GM12874 (cell line): ENCODE measurements around the gene DLK1.

Source experiments
- TF ChIP-seq, protein P1 (sequence below): IDR thresholded peaks from 2 replicates; pipeline ENCODE4 v1.5.1; 2011; ENCODE audit warnings: low read depth, mild to moderate bottlenecking, control low read depth, low read length, moderate library complexity; ENCODE audit not compliant: insufficient read depth

Gene DLK1

DNA sequence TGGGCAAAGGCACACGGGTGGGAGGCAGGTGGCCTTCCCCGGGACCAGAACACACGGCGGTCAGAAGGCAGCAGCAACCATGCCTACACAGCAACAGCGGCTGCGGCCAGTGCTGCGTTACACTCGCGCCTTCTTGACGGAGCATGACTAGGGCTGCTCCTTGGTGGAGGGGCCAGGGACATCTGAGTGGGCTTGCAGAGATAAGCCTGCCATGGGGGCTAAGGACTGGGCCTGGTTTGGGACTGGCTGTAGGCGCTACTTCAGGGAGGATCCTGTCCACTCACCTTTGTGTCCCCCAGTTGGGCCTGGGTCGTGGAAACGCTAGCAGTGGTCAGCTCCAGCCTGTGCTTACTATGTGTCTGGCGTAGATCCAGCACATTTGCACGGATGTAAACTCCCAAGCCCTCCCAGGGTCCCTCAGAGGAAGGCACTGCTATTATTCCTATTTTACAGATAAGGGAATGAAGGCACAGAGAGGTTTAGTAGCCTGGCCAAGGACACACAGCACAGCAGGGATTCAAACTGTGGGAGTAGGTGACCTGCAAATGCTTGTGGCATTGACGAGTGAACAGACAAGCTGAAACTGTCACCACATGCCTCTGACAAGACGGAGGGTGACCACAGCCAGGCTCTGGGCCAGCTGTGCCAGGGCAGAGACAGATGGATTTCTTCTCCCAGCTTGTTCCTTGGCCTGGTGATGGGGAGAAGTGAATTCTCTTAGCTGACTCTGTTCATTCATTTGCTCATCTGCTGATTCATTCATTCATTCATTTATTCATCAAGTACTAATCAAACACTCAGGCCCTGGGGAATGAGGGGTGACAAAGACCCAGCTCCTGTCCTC, 31.9 kb upstream of the DLK1 start:
- TF ChIP-seq, protein P1, sequence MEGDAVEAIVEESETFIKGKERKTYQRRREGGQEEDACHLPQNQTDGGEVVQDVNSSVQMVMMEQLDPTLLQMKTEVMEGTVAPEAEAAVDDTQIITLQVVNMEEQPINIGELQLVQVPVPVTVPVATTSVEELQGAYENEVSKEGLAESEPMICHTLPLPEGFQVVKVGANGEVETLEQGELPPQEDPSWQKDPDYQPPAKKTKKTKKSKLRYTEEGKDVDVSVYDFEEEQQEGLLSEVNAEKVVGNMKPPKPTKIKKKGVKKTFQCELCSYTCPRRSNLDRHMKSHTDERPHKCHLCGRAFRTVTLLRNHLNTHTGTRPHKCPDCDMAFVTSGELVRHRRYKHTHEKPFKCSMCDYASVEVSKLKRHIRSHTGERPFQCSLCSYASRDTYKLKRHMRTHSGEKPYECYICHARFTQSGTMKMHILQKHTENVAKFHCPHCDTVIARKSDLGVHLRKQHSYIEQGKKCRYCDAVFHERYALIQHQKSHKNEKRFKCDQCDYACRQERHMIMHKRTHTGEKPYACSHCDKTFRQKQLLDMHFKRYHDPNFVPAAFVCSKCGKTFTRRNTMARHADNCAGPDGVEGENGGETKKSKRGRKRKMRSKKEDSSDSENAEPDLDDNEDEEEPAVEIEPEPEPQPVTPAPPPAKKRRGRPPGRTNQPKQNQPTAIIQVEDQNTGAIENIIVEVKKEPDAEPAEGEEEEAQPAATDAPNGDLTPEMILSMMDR, result no peak

DNA sequence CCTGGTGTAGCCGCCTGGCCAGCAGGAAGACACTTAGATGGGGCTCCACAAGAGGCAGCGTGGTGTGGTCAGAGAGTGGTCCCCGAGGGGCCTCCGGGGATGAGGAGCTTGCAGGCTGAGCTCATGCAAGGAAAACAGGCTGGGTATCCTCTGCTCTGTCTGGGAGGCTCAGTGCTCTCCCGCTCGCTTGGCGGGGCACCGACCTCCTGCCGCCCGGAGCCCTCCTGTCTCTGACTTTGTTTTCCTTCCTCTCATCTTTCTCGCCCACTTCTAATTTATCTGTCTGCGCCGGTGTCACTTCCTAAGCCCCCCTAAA, 31.3 kb upstream of the DLK1 start:
- TF ChIP-seq, protein P1, result no peak

DNA sequence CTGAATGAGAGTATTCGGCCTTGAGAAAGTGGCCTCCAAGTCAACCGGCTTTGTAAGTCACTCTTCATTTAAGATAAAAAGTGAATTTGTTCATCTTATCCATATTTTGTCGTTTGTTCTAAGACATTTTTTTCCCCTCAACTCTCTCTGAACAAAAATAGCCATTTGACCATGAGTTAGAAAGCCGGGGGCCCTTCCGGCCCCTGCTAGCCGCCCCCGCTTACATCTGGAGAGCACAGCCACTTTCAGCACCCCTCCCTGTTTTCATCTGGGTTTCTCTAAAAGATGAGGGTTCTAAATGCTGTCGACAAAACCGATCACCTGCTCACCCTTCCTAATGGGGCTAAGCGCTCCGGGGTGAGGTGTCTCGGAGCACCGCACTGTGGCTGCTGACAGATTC, 30.7 kb upstream of the DLK1 start:
- TF ChIP-seq, protein P1, result no peak

GRCh38 chr14:100696590-100696989, 30.1 kb upstream of the DLK1 start:
- TF ChIP-seq, protein P1, result no peak

- TF ChIP-seq, protein P1, result no peak
Measured at GRCh38 chr14:100698066-100698465, 28.6 kb upstream of the DLK1 start.

GRCh38 chr14:100698666-100699448, 27.8 kb upstream of the DLK1 start:
- TF ChIP-seq, protein P1, result no peak

DNA sequence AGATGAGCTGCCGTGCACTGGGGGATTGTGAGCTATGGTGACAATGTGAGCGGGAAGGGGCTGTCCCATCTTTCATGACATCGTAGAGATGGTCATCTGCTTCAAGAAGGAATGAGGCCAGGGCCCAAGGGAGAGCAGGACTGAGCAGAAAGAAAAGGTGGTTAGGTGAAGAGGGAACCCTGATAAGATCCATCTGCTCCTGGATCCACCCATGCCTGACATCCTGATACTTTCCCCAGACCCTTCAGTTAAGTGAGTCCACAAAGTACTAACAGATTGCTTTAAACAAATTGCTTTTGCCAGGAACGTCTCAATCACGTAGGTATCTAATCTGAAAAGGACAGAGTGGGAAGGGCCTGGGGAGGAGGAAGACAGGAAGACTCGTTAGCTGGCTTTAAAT, 25.4 kb upstream of the DLK1 start:
- TF ChIP-seq, protein P1, result no peak
